Measurements from ENCODE around the gene MYDGF.

Gene MYDGF

GRCh38 chr19:4613254-4613751 lies 56.8 kb downstream of the MYDGF start:
- DNase-seq (ENCODE audit: extremely low read depth in 1 of 2, low read depth in 1 of 2): no peak

- no peak for DNase-seq (ENCODE audit: extremely low read depth in 1 of 2, low read depth in 1 of 2)
These were observed 60.1 kb downstream of the MYDGF start for GRCh38 chr19:4609878-4610511.
